Colonic mucosa (tissue), 4 donors: ENCODE results near the gene CZIB. TPM values are rescaled to one million over a fixed set of nuclear protein-coding genes. Genes with fewer than 3 reads are reported as not detected.

Source experiments
- DNase-seq: peaks from one replicate; pipeline ENCODE4 v3.0.0-alpha.2; 2020
- H3K27ac ChIP-seq: fragments of 200-600 bp; one replicate; pipeline ENCODE4 v1.8.0; 2021
- H3K27me3 ChIP-seq: fragments of 200-600 bp; one replicate; pipeline ENCODE4 v1.8.0; 2021
- H3K36me3 ChIP-seq: fragments of 200-600 bp; one replicate; pipeline ENCODE4 v1.8.0; 2021
- H3K4me1 ChIP-seq: fragments of 200-600 bp; one replicate; pipeline ENCODE4 v1.8.0; 2021; ENCODE audit warnings: mild to moderate bottlenecking
- H3K4me3 ChIP-seq: fragments of 200-600 bp; one replicate; pipeline ENCODE4 v1.8.0; 2021
- H3K9ac ChIP-seq, 2 donors: one replicate each; pipeline ENCODE4 v1.7.0; 2013; ENCODE audit warnings: control low read depth in 2 of 2, low read depth in 2 of 2, low read length in 2 of 2
- H3K9me3 ChIP-seq: fragments of 200-600 bp; one replicate; pipeline ENCODE4 v1.8.0; 2021
- CTCF ChIP-seq: fragments of 200-600 bp; IDR thresholded peaks from one replicate; pipeline ENCODE4 v1.8.0; 2022; ENCODE audit warnings: antibody characterized with exemption, mild to moderate bottlenecking
- intact Hi-C: fragments of 100-400 bp; cut with DNase I; formaldehyde crosslinking; loops from one replicate; pipeline ENCODE4 v1.14.1; 2022
- total RNA-seq, 2 donors: library from RNA; stranded (reverse); fragmentation: NEBNext Ultra II Directional in 1 of 2; extraction: Animal tissue kit (Norgen Biotek cat#: 25700) in 1 of 2; gene quantifications; one replicate each; pipeline ENCODE4 v1.2.1, GENCODE V29; 2021
- donor health status: healthy.
- donor health status: DM: no; HTN: no; CAD: no.
- donor health status: DM: no; HTN: no; CAD: no.

Gene CZIB
- total RNA-seq, 2 donors from 2014 or later, result 34.6 to 43.9 TPM

- H3K27ac ChIP-seq, result no peak overlapping the region
These were observed 54.1 kb downstream of the CZIB start for GRCh38 chr1:53166366-53166765.

GRCh38 chr1:53165408-53165961 is 54.9 kb downstream of the CZIB start:
- TF ChIP-seq CTCF, result no peak
- Histone ChIP-seq H3K27ac (no peak overlapping the region), H3K27me3 (no peaks in the 10 kb centered on the region), H3K36me3 (no peaks in the 10 kb centered on the region), H3K9me3 (no peaks in the 10 kb centered on the region), H3K9ac (no peak overlapping the region), H3K4me3 (no peak overlapping the region), H3K4me1 (no peaks in the 10 kb centered on the region)
- DNase-seq, result no peak
- intact Hi-C loops, result no loop called here

More at GRCh38 chr1:53166366-53166765, 54.1 kb downstream of the CZIB start:
- H3K27me3 ChIP-seq, result no peaks in the 10 kb centered on the region
- H3K4me1 ChIP-seq, result no peaks in the 10 kb centered on the region
- TF ChIP-seq CTCF, result no peak
- no peaks in the 10 kb centered on the region for H3K36me3 ChIP-seq
- no peak for DNase-seq
- no peaks in the 10 kb centered on the region for H3K9me3 ChIP-seq
- intact Hi-C loops, result no loop called here
- no peak overlapping the region for H3K4me3 ChIP-seq
- H3K9ac ChIP-seq, result no peak overlapping the region

Other genes with a start within 250 kb of the CZIB start
- gene PODN, start 158.4 kb downstream of the CZIB start, total RNA-seq, result 1 to 10 TPM; 3.2 to 9.1 TPM
- 1 to 10 TPM in 1 of 2 donors, under 1 TPM in 1; 0.50 to 1.1 TPM for gene SLC1A7, start 78.0 kb downstream of the CZIB start, total RNA-seq
- gene CPT2, start 23.8 kb downstream of the CZIB start, total RNA-seq, result 10 to 100 TPM; 66.1 to 66.4 TPM
- 10 to 100 TPM; 34.0 to 49.7 TPM for gene MAGOH, start 17.9 kb upstream of the CZIB start, total RNA-seq
- 10 to 100 TPM in 1 of 2 donors, 1 to 10 TPM in 1; 4.7 to 15.3 TPM for gene LRP8, start 107.4 kb upstream of the CZIB start, total RNA-seq
- gene DMRTB1, start 238.8 kb upstream of the CZIB start, total RNA-seq, result not detected